GM18505 (cell line): Measurements from ENCODE around the gene BORCS5.
"Not testable (repeated sequence)": the region's sequence is repeated elsewhere in the genome, so short reads cannot be mapped to it uniquely, and the experiment has no call there.

Source experiments
- ATAC-seq: cut with Tn5 transposase; IDR thresholded peaks from one replicate; pipeline ENCODE4 v1.9.1; 2021; ENCODE audit not compliant: unreplicated experiment
- POLR2A ChIP-seq: IDR thresholded peaks from 4 replicates; pipeline ENCODE4 v1.6.1; 2011; ENCODE audit warnings: borderline replicate concordance; ENCODE audit not compliant: insufficient read depth, insufficient read length; ENCODE audit errors: extremely low read depth

The BORCS5 gene

GRCh38 chr12:12492547-12492946 is 135.7 kb downstream of the BORCS5 start:
- no peak for TF ChIP-seq POLR2A
- no peak for ATAC-seq

DNA sequence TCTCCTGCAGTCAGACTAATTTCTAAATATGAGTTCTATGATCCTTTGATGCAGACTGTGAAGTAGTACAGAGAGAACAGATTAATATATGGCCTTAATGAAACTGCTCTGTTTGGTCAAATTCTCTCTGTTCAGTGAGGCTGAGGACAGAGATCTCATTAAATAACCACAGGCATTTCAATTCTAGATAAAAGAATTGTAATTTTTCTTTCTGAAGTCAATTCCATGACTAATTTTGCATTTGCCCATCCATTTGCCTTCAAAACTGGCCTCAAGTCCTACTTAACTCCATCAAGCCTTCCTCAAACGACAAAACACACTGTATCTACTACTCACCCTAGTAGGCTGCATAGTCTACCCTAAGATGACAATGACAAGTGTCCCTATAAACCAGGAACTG is 138.7 kb downstream of the BORCS5 start:
- no peak for ATAC-seq
- no peak for TF ChIP-seq POLR2A

DNA sequence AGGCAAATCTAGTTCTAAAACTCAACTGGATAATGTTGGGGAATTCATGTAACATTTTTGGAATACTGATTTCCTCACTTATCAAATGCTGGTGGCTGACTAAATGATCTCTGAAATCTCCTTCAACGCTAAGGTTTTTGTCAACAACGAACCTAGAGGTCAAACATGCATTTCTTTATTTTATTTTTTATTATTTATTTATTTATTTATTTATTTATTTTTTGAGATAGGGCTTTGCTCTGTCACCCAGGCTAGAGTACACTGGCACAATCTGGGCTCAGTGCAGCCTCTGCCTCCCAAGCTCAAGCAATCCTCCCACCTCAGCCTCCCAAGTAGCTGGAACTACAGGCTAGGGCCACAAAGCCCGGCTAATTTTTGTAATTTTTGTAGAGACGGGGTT is 141.3 kb downstream of the BORCS5 start:
- TF ChIP-seq POLR2A: no peak
- no peak for ATAC-seq

DNA sequence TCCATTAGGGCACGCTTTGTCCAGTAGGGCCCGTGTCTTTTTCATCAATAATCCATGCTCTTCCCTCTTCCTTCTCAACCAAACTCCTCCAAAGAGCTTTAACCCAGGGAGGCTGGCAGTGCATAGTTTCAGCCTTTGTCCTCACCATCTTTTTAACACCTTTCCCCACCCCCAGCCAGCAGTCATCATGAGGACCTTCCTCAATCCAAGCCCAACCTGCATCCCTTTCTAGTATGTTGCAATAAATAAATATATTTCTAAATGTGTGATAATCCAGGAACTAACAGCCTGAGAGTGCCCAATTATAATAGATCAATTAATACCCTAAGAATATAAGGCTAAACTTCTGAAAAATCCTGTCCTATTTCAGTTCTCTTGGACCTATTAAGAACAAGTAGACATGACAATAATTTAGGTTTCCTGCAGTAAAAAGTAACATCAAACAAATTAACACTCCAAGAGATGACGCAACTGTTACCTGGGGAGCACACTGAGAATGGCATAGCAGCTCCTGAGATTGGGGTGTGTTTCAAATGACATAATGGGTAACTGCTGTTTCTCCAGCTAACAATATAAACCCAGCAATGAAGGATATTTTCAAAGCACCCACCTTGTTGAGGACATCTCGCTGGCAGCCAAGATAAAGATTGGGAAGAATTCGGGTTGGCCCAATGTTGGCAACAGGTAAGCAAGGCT is 143.2 kb downstream of the BORCS5 start:
- no peak for ATAC-seq
- TF ChIP-seq POLR2A: no peak

GRCh38 chr12:12501121-12501520 is 144.2 kb downstream of the BORCS5 start:
- TF ChIP-seq POLR2A: no peak
- ATAC-seq: no peak

DNA sequence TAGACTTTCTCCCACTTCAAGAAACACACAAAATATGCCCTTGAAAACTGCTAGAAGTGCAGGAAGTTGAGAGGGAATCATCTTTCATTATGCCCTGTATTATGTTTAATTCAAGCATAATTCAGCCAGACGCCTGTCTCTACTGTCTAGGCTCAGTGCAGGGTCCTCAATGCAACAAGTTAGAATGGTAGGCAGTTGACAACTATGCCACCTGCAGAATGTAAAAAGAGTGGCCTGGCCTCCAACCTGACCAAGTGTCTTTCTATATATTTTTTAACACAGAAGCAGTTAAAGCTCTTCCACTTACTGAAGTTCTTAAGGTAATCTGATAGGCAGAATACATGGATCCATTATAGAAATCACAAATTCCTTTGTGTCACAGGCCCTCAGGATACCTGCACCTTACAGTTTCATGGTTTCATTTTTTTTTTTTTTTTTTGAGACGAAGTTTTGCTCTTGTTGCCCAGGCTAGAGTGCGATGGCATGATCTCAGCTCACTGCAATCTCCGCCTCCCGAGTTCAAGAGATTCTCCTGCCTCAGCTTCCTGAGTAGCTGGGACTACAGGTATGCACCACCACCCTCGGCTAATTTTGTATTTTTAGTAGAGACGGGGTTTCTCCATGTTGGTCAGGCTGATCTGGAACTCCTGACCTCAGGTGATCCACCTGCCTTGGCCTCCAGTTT is 145.4 kb downstream of the BORCS5 start:
- not testable (repeated sequence) for ATAC-seq

DNA sequence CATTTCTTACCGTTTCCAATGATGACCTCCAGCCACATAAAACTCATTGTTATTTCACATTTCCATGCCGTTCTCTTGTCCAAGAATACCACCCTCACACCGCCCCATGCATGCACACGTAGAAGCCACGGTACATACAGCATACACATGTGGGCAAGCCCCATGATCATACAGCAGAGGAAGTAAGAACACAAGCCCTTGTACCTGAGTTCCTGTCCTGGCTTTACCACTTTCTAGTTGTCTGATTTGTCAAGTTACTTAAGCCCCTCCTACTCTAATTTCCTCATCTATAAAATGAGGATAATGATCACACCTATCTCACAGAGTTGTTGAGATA is 145.9 kb downstream of the BORCS5 start:
- ATAC-seq: no peak
- no peak for TF ChIP-seq POLR2A

DNA sequence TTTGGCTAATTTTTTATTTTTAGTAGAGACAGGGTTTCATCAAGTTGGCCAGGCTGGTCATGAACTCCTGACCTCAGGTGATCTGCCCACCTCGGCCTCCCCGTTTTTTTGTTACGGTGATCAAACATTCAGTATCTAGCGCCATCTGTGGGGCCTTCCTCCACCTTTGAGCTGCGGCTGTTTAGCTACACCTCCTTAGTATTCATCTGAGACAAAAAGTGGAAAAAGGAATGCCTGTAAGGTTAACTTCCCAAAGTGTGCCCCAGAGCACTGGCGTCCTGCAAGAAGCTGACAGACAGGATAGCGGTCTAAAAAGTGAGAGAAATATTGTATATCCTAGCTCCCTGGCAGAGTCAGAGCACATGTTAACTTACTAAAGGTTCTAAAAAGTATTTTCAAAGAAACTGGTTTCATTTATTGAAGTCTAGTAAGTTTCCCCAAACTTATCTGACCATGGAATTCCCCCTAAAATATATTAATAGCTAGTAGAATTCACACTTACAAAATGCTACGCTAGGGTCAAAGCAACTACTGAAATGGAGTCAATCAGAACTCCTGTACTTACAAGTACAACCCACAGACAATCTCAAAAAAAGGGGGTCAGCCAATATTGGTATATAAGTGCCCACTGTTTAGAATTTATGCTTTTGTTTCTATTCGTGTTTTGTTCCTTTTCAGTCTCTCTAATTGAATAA is 146.7 kb downstream of the BORCS5 start:
- ATAC-seq: no peak
- TF ChIP-seq POLR2A: no peak

DNA sequence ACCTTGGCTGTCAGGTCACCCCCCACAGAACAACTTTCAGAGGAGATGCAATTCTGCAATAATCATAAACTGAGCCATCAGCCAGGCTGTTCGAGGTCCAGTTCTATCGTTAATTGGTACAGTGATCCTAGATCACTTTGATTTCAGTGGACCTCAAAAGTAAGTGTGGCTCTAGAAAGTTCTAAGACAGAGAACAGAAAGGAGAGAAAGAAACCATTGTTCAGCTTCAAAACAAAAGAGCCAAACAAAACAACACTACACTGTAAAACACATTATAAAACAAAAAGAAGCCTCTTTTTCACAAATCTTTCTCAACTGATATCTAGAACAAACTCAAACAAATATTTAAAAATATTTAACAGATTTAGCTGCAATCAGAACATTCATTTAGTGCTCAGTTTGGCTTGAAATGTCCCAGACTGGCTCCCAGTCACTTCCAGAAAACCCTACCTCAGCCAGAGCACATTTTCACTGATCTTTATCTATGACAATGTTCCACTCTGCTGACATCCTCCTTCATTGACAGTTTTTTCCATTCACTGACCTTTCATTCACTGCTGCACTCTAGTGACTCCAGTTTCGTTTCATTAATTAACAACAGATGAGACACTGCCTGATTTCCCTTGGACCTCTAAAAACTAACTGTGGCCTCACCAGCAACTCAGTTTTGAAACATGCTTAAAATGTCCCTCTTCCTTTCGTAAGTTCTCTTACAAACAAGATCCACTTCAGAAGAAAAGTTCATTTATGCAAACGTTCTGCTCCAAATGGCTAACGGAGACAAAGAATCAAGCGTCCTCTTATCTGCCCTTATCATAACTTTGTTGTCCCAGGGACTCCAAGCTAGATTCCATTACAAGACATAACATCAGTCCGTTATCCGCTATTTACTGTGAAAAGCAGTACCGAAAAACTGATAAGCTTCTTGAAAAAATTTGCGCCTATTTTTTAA is 148.9 kb downstream of the BORCS5 start:
- ATAC-seq: peak; percentile 84
- TF ChIP-seq POLR2A: no peak

DNA sequence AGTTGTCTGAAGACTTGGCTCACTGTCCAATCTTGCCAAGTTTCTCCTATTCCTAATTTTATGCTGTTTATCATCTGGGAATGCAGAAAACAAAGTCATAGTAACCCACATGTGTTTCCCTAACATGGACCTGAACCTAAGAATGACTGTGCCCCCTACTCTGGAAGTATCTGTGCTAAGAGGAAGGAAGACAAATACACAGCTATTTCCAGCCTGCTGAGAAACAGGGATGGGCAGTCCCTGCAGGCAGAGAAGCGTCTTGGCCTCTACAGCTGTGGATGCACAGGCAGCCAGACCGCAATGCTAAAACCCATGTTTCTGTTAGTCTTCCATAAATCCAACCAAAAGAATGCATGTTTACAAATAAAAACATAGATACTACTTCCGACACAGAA is 149.6 kb downstream of the BORCS5 start:
- ATAC-seq: no peak
- TF ChIP-seq POLR2A: no peak

GRCh38 chr12:12507121-12507520 is 150.2 kb downstream of the BORCS5 start:
- TF ChIP-seq POLR2A: no peak
- no peak for ATAC-seq

GRCh38 chr12:12508612-12509011 is 151.7 kb downstream of the BORCS5 start:
- ATAC-seq: no peak
- TF ChIP-seq POLR2A: no peak

GRCh38 chr12:12510141-12510540 is 153.3 kb downstream of the BORCS5 start:
- TF ChIP-seq POLR2A: no peak
- ATAC-seq: no peak
